Measurements from ENCODE around the gene LRRC8E.
"Not testable (repeated sequence)": the region's sequence is repeated elsewhere in the genome, so short reads cannot be mapped to it uniquely, and the experiment has no call there.

Gene LRRC8E

GRCh38 chr19:7920519-7921301 is 32.4 kb downstream of the LRRC8E start:
- peak; percentile 98 for DNase-seq (ENCODE audit: low read depth)

GRCh38 chr19:7921302-7921966 is 33.1 kb downstream of the LRRC8E start:
- no peak for DNase-seq (ENCODE audit: low read depth)

GRCh38 chr19:7921967-7922835 is 33.9 kb downstream of the LRRC8E start:
- DNase-seq (ENCODE audit: low read depth) = no peak

GRCh38 chr19:7922836-7923195 is 34.5 kb downstream of the LRRC8E start:
- no peak for DNase-seq (ENCODE audit: low read depth)

GRCh38 chr19:7923295-7924191 is 35.2 kb downstream of the LRRC8E start:
- DNase-seq (ENCODE audit: low read depth) = no peak

GRCh38 chr19:7924241-7924640 is 35.9 kb downstream of the LRRC8E start:
- no peak for DNase-seq (ENCODE audit: low read depth)

- no peak for DNase-seq (ENCODE audit: low read depth)
Measured at GRCh38 chr19:7924651-7925170, 36.4 kb downstream of the LRRC8E start.

- DNase-seq (ENCODE audit: low read depth) = peak; percentile 71
Measured at GRCh38 chr19:7925171-7925851, 37.0 kb downstream of the LRRC8E start.

- DNase-seq (ENCODE audit: low read depth) = peak; percentile 67
Measured at GRCh38 chr19:7926021-7926726, 37.9 kb downstream of the LRRC8E start, which contains the start of gene CTXN1. Gene CTXN1 (minus strand): TSS chr19:7926135. CDS start chr19:7925538, 597 bp downstream.

- no peak for DNase-seq (ENCODE audit: low read depth)
Measured at GRCh38 chr19:7926727-7927604, 38.7 kb downstream of the LRRC8E start.

- DNase-seq (ENCODE audit: low read depth) = no peak
Measured at GRCh38 chr19:7927605-7928333, 39.5 kb downstream of the LRRC8E start.

- no peak for DNase-seq (ENCODE audit: low read depth)
Measured at GRCh38 chr19:7928334-7928706, 40.0 kb downstream of the LRRC8E start.

GRCh38 chr19:7928741-7929701 is 40.7 kb downstream of the LRRC8E start:
- DNase-seq (ENCODE audit: low read depth) = peak; percentile 55

- DNase-seq (ENCODE audit: low read depth) = not testable (repeated sequence)
Measured at GRCh38 chr19:7930030-7930429, 41.7 kb downstream of the LRRC8E start.

GRCh38 chr19:7930765-7931164 is 42.5 kb downstream of the LRRC8E start:
- no peak for DNase-seq (ENCODE audit: low read depth)

GRCh38 chr19:7931221-7932061 is 43.1 kb downstream of the LRRC8E start:
- no peak for DNase-seq (ENCODE audit: low read depth)

Data from stimulated activated CD8-positive, alpha-beta memory T cell treated with anti-CD3 and anti-CD28 coated beads, Interleukin-4, amount 100 ng/mL, for 24 hours (primary cell).